HL-60 (cell line): ENCODE measurements around the gene CSF1.
"Not testable (repeated sequence)": the region's sequence is repeated elsewhere in the genome, so short reads cannot be mapped to it uniquely, and the experiment has no call there.

Source experiments
- DNase-seq, 2 experiments: peaks; one replicate each; pipeline ENCODE4 v3.0.0-alpha.2; 2010 to 2020; ENCODE audit warnings: low read depth in 1 of 2, low spot score in 1 of 2
- H3K27ac ChIP-seq: fragments of 250-450 bp; sonication (Bioruptor Pico); replicated peaks from 2 replicates; pipeline ENCODE4 v1.5.1; 2020; ENCODE audit warnings: mild to moderate bottlenecking, moderate library complexity
- H3K27me3 ChIP-seq: fragments of 250-450 bp; sonication (Bioruptor Pico); 2 replicates; pipeline ENCODE4 v1.5.1; 2021; ENCODE audit warnings: mild to moderate bottlenecking, moderate library complexity; ENCODE audit not compliant: insufficient read depth, poor library complexity, severe bottlenecking
- H3K4me3 ChIP-seq: replicated peaks from 2 replicates; pipeline ENCODE4 v1.5.1; 2011; ENCODE audit warnings: mild to moderate bottlenecking, control low read depth, low read length; ENCODE audit not compliant: insufficient read depth
- GABPA ChIP-seq: IDR thresholded peaks from 2 replicates; pipeline ENCODE4 v1.6.1; 2012; ENCODE audit warnings: low read depth
- POLR2AphosphoS5 ChIP-seq: IDR thresholded peaks from 2 replicates; pipeline ENCODE4 v1.6.1; 2012; ENCODE audit warnings: low read depth
- SPI1 ChIP-seq: IDR thresholded peaks from 2 replicates; pipeline ENCODE4 v1.6.1; 2012; ENCODE audit warnings: low read depth, mild to moderate bottlenecking, borderline replicate concordance
- TF ChIP-seq, protein P1 (sequence below): IDR thresholded peaks from one replicate; pipeline ENCODE4 v1.5.1; 2011; ENCODE audit warnings: low read length, control low read depth, inconsistent platforms; ENCODE audit not compliant: insufficient read depth
- TF ChIP-seq, protein P2 (sequence below): IDR thresholded peaks from 2 replicates; pipeline ENCODE4 v1.6.1; 2012; ENCODE audit warnings: low read depth; ENCODE audit not compliant: insufficient replicate concordance

The CSF1 gene

DNA sequence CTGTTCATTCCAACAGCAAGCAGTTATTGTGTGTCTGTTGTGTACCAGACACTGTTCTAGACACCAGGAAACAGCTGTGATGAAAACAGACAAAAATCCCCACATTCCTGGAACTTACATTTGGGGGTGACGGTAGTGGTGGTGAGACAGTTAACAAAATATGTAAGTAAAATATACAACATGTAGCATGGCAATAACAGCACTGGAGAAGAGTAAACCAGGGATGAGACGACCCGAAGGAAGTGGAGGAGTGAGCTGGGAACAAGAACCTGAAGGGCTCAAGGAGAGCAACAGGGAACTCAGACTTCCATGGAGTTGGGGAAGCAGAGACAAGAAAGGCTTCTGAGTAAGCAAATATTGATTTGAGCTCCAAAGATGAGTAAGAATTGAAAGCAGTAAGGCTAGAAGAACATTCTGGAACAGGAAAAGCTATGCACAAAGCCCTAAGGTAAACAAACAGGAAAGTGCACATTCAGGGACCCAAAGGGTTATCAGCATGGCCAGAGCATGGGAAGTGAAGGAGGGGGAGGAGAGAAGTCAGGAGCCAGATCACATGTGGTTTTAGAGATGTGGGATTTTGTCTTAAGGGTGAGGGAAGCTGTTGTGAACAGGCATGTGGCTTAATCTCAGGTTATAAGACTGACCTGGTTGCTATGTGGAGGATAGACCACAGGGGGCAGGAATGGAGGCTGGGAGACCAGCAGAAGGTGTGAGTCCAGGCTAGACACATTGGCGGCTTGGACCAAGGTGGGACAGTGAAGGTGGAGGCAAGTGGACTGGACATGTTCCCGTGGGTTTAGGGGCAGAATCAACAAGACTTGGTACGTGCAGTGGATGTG lies 7.3 kb downstream of the CSF1 start:
- H3K27ac ChIP-seq: no peak overlapping the region
- TF ChIP-seq POLR2AphosphoS5 (no peak), SPI1 (no peak), GABPA (no peak)
- TF ChIP-seq, protein P1, sequence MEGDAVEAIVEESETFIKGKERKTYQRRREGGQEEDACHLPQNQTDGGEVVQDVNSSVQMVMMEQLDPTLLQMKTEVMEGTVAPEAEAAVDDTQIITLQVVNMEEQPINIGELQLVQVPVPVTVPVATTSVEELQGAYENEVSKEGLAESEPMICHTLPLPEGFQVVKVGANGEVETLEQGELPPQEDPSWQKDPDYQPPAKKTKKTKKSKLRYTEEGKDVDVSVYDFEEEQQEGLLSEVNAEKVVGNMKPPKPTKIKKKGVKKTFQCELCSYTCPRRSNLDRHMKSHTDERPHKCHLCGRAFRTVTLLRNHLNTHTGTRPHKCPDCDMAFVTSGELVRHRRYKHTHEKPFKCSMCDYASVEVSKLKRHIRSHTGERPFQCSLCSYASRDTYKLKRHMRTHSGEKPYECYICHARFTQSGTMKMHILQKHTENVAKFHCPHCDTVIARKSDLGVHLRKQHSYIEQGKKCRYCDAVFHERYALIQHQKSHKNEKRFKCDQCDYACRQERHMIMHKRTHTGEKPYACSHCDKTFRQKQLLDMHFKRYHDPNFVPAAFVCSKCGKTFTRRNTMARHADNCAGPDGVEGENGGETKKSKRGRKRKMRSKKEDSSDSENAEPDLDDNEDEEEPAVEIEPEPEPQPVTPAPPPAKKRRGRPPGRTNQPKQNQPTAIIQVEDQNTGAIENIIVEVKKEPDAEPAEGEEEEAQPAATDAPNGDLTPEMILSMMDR: no peak
- no peak overlapping the region for H3K4me3 ChIP-seq
- DNase-seq: no peak
- H3K27me3 ChIP-seq: no peaks in the 10 kb centered on the region

DNA sequence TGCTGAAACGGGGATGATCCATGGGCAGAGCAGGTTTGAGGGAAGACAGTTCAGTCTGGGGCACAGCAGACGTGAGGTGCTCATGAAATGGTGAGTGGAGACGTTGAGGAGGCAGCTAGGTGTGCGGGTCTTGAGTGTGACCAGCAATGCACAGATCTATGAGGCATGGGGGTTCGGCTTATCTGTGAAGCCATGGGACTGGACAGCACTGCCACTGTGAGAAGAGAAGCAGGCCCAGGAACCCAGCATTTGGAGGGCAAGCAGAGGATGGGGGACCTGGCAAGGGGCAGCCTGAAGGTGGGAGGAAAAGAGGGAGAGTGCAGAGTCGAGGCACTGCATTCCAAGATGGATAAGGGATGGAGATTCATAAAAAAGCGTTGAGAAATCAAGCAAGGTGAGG lies 8.0 kb downstream of the CSF1 start:
- H3K27me3 ChIP-seq: no peaks in the 10 kb centered on the region
- DNase-seq: no peak
- no peak overlapping the region for H3K4me3 ChIP-seq
- H3K27ac ChIP-seq: no peak overlapping the region
- TF ChIP-seq GABPA (no peak), POLR2AphosphoS5 (no peak), SPI1 (no peak)
- TF ChIP-seq, protein P2, sequence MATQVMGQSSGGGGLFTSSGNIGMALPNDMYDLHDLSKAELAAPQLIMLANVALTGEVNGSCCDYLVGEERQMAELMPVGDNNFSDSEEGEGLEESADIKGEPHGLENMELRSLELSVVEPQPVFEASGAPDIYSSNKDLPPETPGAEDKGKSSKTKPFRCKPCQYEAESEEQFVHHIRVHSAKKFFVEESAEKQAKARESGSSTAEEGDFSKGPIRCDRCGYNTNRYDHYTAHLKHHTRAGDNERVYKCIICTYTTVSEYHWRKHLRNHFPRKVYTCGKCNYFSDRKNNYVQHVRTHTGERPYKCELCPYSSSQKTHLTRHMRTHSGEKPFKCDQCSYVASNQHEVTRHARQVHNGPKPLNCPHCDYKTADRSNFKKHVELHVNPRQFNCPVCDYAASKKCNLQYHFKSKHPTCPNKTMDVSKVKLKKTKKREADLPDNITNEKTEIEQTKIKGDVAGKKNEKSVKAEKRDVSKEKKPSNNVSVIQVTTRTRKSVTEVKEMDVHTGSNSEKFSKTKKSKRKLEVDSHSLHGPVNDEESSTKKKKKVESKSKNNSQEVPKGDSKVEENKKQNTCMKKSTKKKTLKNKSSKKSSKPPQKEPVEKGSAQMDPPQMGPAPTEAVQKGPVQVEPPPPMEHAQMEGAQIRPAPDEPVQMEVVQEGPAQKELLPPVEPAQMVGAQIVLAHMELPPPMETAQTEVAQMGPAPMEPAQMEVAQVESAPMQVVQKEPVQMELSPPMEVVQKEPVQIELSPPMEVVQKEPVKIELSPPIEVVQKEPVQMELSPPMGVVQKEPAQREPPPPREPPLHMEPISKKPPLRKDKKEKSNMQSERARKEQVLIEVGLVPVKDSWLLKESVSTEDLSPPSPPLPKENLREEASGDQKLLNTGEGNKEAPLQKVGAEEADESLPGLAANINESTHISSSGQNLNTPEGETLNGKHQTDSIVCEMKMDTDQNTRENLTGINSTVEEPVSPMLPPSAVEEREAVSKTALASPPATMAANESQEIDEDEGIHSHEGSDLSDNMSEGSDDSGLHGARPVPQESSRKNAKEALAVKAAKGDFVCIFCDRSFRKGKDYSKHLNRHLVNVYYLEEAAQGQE: no peak
- TF ChIP-seq, protein P1: no peak

DNA sequence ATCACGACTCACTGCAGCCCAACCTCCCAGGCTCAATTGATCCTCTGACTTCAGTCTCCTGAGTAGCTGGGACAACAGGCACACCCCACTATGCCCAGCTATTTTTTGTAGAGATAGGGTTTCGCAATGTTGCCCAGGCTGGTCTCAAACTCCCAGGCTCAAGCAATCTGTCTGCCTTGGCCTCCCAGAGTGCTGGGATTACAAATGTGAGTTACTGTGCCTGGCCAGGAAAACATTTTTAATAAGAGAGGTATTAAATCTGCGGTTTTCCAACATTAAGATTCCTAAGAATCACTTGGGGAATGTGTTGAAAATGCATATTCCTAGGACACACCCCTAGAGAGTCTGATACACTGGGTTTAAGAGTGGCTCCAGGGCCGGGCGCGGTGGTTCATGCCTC lies 8.7 kb downstream of the CSF1 start:
- no peak for DNase-seq
- TF ChIP-seq SPI1: no peak
- TF ChIP-seq, protein P2: no peak
- TF ChIP-seq, protein P1: no peak
- no peak for TF ChIP-seq GABPA
- TF ChIP-seq POLR2AphosphoS5: no peak
- no peak overlapping the region for H3K27ac ChIP-seq
- no peak overlapping the region for H3K4me3 ChIP-seq
- no peaks in the 10 kb centered on the region for H3K27me3 ChIP-seq

DNA sequence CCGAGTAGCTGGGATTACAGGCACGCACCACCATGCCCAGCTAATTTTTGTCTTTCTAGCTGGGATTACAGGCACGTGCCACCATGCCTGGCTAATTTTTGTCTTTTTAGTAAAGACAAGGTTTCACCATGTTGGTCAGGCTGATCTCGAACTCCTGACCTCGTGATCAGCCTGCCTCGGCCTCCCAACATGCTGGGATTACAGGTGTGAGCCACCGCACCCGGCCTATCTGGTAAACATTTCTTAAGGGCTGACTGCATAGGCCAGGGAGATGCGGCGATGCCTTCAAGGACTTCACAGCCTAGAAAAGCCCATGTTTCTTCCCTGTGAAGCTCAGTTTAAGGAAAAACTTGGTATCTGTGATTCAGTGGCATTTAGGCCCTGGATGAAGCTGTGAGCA lies 9.7 kb downstream of the CSF1 start:
- H3K4me3 ChIP-seq, H3K27me3 ChIP-seq, DNase-seq, H3K27ac ChIP-seq: not testable (repeated sequence)
